A549 treated with GW870086 at 1 μM for 4 hours (cell line): ENCODE results near the gene CTDSPL. TPM values are rescaled to one million over a fixed set of nuclear protein-coding genes. Genes with fewer than 3 reads are reported as not detected.

Experiments
- total RNA-seq: library from RNA; stranded (reverse); fragments of 200-300 nt; extraction: Qiagen RNA extraction; gene quantifications from 5 replicates; pipeline ENCODE4 v1.2.3, GENCODE V29; 2022; ENCODE audit warnings: low read depth

Gene CTDSPL
- 13.1 to 15.9 TPM (median 13.4 TPM) in 5 replicates for total RNA-seq

GRCh38 chr3:37861620-37862041 is at the start of gene CTDSPL:
CTDSPL (plus strand) TSS chr3:37861880; CDS start chr3:37862200, 320 bp downstream.

GRCh38 chr3:37990527-37990926 is 128.8 kb downstream of the CTDSPL start, which contains the start of gene VILL:
VILL (plus strand) TSS chr3:37990786; CDS start chr3:37993673, 2,887 bp downstream.

GRCh38 chr3:38029400-38030125 is 167.9 kb downstream of the CTDSPL start, which contains the start of gene PLCD1:
PLCD1 (minus strand) TSS chr3:38029642; CDS start chr3:38029539, 103 bp downstream.

Other genes with a start within 250 kb of the CTDSPL start
- gene VILL, start 128.9 kb downstream of the CTDSPL start, total RNA-seq = 0.07 to 0.35 TPM (median 0.30 TPM) in 3 of 5 replicates, not detected in the others
- gene PLCD1, start 167.8 kb downstream of the CTDSPL start, total RNA-seq = 3.5 to 5.1 TPM (median 4.0 TPM) in 5 replicates
- 0.06 TPM in 1 of 5 replicates, not detected in the others for gene DLEC1, start 177.3 kb downstream of the CTDSPL start, total RNA-seq